SKM-1 (cell line): ENCODE data around the gene CD109.
"Not testable (repeated sequence)": the region's sequence is repeated elsewhere in the genome, so short reads cannot be mapped to it uniquely, and the experiment has no call there.

Experiments used
- DNase-seq: peaks from one replicate; lab custom pipeline; 2025; ENCODE audit not compliant: unreplicated experiment; lab: John Stamatoyannopoulos, UW

CD109 gene

DNA sequence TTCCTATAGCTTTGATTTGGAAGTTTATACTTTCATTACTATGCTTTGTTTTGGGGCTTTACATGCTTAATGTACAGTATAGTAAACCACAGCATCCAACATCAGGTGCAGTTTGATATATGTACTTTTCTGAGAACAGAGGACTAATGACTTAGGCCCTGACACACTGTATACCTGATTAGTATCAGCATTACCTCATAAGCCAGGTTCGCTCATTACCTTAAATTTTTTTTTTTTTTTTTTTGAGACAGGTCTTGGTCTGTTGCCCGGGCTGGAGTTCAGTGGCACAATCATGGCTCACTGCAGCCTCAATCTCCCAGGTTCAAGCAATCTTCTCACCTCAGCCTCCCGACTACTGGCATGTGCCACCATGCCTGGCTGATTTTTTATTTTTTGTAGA, 28.4 kb downstream of the CD109 start:
- no peak for DNase-seq

DNA sequence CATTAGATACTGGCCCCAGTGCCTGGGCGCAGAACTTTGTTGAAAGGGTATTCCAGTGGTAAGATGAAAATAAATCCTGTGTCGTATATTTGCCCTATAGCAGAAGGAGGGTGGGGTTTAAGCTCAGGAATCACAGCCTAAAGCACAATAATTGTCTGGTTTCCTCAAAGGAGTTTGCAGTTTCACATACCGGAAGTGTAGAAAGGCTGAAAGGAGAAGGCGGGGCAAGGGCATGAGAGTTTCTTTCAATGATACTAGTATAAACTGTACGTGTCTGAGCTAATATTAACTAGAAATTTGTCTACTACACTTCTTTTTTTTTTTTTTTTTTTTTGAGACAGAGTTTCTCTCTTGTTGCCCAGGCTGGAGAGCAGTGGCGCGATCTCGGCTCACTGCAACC, 29.2 kb downstream of the CD109 start:
- not testable (repeated sequence) for DNase-seq

DNA sequence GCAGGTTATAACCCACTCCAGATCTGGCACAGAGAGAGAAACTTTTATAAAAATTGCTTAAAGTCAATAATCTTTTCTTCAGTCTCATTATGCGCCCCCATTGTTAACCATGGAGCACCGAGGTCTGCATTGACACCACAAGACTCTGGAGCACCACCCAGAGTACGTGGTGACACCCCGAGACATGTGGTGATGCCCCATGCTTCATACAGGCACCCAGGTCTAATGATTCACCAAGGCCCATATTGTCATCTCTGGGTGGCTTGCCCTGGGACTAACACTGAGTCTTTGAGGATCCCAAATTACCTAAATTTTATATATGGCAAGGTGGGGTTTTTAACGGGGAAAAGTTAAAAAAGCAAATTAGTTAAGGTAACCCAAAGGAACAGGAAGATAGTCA, 31.1 kb downstream of the CD109 start:
- no peak for DNase-seq

DNA sequence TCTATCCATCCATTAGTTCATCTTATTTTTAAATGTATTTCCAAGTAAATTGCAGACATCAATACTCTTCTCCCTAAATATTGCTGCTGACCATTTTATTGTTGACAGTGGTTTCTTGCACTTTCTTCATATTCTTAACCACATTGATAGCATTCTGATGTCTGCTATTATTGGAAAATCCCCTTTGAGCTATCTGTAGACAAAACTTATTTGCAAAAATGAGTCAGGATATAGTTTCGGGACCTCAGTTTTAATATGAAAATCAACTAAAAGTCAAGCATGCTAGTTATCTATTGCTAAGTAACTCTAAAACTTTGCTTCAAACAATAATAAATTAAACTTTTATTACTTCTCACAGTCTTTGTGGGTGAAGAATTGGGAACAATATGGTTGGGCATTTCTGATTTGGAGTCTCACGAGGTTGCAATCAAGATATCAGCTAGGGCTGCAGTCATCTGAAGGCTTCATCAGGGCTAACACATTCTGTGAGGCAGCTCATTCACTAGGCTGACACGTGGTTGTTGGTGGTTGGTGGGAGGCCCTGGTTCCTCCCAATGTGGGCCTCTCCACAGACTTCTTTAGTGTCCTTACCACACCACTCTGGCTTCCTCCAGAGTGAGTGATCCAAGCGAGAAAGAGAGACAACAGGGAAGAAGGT, 32.7 kb downstream of the CD109 start:
- DNase-seq, result no peak

DNA sequence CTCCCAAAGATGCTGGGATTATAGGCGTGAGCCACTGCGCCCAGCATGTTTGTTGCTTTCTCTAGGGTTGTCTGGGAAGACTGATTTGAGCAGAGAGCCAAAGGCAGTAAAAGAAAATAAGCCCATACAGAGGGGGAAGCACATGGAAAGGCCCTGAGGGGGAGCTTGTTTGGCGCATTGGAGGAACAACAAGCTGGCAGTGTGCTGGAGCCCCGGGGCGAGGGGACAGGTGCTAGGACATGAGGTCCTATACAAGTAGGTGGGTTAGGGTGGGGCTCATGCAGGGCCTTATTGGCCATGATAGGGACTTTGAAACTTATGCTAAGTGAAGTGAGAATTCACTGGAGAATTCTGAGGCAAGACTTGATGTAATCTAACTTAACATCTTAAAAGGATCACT, 35.3 kb downstream of the CD109 start:
- no peak for DNase-seq

DNA sequence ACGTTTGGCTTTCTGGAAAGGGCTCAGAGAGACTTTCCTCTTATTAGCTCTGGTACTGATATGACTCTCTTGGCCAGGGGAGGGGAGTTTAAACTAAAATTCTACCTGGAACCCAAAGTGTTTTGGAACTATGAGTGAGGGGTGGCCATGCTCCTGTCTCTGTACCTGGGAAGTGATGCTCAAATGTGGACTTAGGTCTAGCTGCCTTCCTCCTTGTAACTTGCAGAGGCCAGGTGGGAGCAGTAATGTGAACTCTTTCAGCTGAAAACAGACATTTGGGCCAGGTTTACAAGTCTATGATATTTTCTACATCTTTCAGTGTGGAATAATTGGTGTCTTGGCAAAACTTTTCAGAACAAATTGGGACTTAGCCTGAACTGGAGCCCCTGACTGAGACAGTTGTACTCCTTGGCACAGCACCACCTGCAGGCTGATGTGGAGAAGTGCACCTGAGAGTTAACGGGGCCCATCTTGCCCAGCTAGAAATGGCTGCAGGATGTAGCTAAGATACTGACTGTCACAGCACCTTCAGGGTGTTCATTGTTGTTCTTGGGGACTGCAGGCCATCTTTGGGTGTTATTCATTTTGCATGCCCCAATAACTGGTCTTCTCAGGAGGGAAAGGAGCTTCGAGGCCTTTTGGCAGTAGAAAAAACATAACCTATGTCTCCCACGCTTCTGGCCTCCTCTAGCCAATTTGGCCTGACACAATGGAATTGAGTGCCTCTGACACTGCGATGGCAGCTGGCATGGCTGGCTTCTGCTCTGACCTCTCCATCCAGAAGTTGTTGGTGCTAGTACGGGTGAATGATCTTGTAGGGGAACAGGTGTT, 37.1 kb downstream of the CD109 start:
- DNase-seq, result peak; percentile 59

DNA sequence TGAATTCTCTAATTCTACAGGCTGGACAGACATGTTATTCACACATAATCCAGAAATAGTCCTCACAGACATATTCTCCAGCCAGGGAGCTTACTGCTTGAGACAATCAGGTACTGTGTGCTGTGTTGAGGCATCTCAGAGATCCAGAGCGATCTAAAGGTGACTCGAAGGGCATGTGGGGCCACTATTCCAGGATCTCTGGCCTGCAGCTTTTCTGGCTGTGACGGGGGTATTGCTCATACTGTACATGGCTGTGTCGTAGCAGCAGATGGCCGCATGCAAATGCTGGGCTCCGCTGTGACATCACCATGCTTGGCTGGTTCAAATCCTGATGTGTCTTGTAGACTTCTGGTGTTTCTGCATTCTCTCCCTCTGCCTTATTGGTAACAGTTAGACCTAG, 37.8 kb downstream of the CD109 start:
- no peak for DNase-seq

DNA sequence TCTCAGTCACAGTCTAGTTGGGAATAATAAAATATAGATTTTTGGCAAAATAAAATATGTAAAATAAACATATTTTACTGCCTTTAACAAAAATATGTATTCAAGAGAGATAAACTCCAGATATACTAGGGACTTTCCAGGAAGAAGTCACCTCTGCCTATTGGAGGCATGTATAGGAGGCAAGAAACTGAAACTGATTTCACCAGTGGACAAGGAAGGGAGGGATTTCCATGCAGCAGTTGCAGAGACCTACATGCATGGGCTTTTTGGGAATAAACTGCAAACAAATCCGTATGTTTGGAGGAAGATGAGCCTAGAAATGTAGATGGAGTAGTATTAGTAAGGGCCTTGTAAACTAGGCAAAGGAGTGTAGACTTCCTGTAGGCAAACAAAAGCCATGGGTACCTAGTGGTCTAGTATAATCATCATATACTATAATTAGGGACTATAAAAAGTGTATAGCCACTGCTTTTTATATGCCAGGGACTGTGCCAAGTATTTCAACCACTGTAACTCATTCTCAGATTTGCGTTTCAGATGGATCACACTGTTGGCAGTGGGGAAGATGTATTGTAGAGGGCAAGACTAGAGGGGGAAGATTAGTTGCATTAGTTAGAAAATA, 38.9 kb downstream of the CD109 start:
- no peak for DNase-seq

DNA sequence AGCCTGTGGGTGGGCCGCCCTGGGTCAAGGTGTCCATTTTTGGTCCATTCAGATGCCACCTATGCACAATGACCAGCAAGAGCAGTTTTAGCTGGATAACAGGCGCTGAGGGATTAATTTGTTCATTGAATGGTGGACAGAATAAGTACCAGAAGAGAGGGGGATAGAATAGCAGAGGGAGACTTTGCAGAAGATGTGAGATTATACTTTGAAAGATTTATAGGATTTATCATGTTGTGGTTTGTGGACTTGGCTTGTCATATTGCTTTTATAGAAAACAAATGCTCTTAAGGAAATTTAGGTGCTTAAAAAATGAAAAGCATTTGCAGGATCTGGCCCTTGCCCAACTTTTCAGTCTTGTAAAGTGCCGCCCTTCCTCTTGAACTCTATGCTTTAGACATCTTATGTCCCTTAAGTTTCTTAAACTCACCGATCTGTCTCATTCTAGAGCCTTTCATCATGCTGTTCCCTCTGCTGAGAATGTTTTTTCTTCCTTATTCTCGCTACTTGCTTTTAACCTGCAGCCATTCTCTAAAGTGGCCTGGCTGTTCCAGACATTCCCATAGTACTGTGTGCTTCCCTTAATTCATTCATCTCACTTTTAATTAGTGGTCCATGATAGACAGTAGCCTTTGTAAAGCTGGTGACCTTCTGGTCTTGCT, 42.5 kb downstream of the CD109 start:
- DNase-seq, result no peak

DNA sequence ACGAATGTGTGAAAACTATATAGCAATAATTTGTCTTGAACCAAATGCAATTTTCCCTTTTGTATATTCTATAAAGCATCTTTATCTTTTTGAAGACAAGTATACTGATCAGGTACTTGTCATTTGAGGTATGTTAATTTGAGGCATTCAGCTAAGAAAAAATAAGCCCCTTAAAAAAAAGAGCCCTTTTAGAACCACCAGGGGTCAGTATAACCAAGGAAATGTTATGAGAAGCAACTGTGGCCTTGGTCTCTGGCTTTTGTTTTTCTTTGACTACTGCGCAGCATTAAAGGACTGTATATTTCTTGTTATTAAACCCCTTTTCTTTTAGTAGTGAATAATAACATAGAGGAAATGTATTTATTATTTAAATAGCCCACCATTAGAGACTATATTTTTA, 43.1 kb downstream of the CD109 start:
- peak; percentile 72 for DNase-seq

DNA sequence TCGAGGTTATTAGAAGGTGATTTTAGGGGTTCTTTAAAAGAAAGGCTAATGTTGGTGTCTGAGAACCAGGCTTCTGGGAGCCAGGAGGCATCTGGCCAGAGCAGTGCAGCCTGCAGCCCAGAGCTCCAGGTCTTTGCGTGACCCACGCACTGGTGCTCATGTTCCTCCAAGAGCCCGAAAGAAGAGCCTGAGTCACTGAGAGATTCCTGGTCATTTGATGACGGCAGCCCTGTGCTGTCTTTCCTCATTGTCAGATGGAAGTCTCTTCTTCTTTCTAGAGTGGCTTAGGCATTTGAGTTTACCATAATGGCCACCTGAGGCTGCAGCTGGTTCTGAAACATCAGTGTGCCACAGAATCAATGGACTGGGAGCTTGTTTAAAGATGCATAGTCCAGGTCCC, 46.4 kb downstream of the CD109 start:
- no peak for DNase-seq

DNA sequence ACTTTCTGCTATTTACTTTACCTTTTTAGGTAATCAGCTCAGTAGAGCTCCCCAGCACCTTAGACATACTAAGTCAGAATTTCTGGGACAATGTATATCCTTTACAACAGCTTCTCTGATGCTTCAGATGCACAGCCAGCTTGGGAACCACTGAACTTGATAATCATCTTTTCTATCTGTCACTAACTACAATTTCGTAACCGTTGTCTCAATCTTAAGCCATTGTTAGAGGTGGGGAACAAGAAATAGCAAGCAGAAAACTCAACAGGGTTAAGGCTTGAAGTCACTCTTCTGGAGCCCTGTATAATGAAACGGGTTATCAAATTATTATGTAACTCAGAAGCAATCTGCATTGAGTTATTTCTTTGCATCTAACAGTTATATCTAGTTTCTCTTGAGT, 47.1 kb downstream of the CD109 start:
- no peak for DNase-seq

DNA sequence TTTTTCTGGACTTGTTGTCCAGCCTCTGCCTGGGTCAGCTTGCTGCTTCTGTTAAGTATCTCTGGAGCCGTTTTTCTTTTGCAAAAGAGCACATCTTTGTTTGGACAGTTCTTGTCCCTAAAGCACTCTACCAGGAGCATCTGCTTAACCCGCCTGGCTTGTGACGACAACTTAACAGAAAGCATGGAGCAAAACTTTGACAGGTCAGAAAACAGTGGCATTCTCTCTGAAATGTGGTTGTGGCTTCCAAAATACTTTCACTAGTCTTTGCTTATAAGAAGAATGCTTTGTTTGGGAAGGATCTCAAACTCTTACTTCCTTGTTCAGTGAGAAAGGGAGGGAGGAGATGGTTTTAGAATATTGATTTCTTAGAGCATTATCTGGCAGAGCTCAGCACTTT, 47.6 kb downstream of the CD109 start:
- no peak for DNase-seq

DNA sequence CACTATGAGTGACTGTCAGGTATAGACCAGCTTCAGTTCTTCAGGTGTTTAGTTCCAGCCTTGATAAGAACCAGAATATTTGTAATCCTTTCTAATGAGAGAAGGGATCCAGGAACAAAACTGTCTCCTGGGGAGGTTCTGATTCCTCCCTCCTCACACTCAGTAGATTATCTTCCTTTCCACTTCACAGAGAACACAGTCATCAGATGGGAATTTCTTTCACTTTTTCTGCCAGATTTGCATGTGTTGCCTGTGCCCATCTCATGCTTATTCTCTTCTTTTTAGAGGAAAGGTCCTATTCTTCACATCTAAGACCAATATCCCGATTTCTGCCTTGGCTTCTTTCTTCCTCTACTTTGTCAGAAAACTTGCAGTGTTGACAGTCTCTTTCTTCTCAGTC, 50.8 kb downstream of the CD109 start:
- DNase-seq, result no peak

DNA sequence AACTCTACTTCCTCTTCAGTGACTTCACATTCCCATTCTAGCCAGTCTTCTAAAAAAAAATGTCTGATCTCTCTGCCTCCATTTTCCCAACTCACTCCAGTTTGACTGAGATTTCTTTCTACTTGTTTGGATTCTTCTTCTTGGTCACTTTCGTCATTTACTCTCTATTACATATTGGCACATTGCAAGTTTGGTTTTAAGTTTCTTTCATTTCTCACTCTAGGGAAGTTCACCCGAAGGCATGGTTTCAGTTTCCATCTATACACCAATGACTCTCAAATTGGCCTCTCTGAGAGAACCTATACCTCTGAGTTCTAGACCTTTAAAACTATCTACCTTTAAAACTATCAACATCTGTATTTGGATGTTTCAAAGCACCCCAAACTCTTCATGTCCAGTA, 51.3 kb downstream of the CD109 start:
- DNase-seq, result peak; percentile 16

DNA sequence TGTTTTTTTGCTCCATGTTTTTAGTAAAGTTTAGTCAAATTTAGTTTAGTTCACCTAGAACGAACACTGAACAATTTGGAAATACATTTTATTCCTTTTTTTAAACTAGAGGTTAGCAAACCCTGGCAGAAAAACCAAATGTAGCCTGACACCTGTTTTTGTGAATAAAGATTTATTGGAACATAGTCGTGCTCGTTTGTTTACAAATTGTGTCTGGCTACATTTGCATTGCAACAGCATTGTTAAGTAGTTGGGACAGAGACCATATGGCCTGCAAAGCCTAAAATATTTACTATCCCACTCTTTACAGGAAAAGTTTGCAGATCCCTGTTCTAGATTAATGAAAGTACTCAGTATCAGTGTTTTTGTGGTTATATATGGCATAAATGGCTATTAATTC, 56.9 kb downstream of the CD109 start:
- DNase-seq, result no peak

DNA sequence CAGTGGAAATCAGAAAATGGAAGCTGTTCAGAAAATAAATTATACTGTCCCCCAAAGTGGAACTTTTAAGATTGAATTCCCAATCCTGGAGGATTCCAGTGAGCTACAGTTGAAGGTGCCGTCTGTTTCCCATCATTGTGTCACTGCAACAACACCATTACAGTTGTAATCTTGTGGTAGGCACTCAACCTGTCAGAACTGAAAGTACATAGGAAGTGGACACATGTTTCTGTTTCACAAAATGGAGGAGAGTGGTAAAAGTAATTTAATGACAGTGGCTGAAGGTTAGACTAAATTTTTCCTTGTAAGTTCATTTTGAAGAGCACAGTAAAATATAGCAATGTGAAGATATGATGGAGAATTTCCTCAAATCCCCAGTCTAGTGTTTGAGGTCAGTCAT, 70.0 kb downstream of the CD109 start:
- no peak for DNase-seq

DNA sequence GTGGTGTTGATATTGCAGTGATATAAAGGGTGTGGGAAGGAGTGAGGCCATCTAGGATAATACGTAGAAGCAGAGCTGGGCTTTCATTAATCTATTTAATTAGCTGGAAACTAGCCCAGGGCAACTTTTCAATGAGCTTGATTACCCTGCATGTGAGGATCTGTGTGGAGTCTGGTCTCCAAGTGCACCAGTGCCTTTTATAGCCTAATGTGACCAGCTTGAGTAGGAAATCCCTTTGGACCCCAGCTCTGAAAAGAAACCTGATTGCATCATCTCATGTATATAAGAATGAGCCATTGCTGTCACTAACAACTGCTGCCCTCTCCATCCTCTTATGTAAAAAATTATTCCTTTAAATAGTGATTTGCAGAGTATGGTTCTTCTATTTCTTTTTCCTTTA, 72.6 kb downstream of the CD109 start:
- DNase-seq, result no peak

DNA sequence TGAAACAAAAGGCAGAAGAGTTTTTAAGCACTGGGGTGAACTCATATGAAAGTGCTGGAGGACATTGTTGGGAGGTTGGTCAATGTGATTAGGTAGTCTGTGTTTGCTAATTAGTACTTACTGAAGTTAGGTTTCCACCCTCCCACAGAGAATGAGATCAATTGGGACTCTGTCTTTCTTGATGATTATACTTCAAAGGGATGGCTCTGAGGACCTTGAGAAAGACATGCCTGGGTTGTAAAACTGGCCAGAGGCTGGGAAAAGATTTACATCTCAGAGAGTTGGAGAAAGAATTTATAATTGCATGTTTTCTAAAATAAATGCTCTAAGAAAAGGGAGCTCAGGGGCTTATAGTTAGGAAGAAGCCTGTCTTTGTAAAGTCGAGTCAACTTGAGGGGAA, 74.0 kb downstream of the CD109 start:
- DNase-seq, result no peak

DNA sequence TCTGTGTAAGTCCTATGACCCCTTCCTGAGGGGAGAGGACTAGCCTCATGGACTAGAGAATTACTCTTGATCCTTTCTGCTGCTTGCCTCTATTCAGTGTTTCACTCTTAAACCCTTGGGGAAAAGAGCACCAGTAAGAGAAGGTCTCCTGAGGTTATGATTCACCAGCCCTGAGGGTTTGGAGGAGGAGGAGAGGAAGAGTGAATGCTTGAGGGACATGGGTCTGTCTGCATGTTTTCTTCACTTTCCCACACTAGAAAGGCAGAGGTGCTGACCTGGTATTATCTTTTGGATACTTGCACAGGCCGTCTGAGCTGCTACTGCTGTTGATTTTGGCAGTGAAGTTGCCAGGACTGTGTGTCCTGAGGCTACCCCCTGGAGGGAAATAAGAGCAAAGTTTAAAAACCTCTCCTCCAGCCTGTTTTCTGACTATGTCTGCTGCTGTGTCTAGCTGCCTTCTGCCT, 78.3 kb downstream of the CD109 start:
- no peak for DNase-seq

DNA sequence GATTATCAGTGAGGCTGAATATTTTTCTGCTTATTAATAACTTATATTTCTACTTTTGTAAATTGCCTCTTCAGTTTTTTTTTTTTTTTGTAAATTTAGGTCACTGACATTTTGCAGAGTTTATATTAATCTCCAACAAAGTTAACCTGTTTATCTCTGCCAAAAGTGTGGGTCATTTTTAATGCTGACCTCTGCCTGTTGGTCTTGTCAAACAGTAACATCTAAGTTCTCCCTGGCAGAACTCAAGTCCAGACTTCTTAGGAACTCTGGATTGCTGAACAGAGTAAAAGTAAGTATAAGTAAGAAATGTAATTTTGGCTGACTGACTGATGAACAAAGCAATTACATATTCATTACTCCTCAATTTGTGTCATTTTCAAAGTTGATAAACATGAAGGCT, 83.9 kb downstream of the CD109 start:
- no peak for DNase-seq

DNA sequence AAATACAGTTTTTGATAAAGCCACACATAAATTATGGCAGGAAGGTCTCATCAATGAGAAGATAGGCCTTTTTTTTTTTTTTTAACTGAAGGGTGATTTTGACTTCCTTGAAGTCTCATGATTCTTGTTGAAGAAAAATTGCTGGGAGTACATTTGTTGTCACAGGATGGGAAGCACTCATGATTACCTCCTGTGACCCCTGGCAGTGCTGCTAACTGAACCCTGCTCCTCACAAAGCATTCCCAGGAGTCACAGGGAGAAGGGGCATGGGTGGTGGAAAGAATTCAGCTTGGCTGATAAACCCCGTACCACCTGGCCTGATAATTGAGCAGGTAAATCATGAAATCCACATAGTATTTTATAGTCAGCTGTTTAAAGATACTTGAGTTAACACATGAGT, 86.9 kb downstream of the CD109 start:
- DNase-seq, result no peak
